GM19463 (cell line): Measurements from ENCODE around the gene EXO1.
"Not testable (repeated sequence)": the region's sequence is repeated elsewhere in the genome, so short reads cannot be mapped to it uniquely, and the experiment has no call there.

Source experiments
- ATAC-seq: cut with Tn5 transposase; IDR thresholded peaks from one replicate; pipeline ENCODE4 v1.9.1; 2021; ENCODE audit warnings: mild to moderate bottlenecking, moderate library complexity; ENCODE audit not compliant: unreplicated experiment

The EXO1 gene

GRCh38 chr1:241847796-241848685 lies at the start of gene EXO1:
TSS of gene EXO1 (plus strand) at chr1:241848204. CDS start at chr1:241850426, 2,222 bp downstream.
- ATAC-seq: peak; percentile 94

- ATAC-seq: no peak
Observed at GRCh38 chr1:241799416-241799815, 48.6 kb upstream of the EXO1 start.

GRCh38 chr1:241800640-241801039 lies 47.4 kb upstream of the EXO1 start:
- peak; percentile 64 for ATAC-seq

GRCh38 chr1:241802863-241803262 lies 45.1 kb upstream of the EXO1 start:
- ATAC-seq: no peak

DNA sequence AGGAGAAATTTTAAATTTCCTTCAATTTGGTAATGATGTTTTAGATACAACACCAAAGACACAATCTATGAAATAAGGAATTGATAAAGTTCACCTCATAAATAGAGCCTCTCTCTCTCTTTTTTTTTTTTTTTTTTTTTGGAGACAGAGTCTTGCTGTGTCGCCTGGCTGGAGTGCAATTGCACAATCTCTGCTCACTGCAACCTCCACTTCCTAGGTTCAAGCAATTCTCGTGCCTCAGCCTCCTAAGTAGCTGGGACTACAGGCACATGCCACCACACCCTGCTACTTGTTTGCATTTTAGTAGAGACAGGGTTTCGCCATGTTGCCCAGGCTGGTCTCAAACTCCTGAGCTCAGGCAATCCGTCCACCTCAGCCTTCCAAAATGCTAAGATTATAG lies 43.3 kb upstream of the EXO1 start:
- ATAC-seq: not testable (repeated sequence)

- ATAC-seq: no peak
Observed at GRCh38 chr1:241808265-241808664, 39.7 kb upstream of the EXO1 start.

- peak; percentile 89 for ATAC-seq
Observed at GRCh38 chr1:241810769-241811405, 37.1 kb upstream of the EXO1 start.

DNA sequence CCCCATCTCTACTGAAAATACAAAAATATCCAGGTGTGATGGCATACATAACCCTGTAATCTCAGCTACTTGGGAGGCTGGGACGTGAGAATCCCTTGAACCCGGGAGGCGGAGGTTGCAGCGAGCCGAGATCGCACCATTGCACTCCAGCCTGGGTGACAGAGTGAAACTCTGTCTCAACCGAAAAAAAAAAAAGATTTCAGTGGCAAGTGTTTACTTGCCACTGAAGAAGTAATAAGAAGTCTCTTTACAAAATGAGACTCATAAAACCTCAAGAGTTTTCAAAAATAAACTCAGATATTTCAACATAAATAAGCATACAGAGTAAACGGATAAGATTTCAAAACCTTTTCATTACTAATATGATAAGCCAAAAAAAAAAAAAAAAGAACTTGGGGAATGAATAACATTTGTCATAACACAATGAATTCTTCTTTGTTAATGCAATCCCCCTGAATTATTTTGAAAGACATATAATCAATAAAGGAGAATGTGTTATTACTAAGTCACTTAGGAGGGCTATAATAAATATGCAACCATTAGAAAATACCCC lies 34.2 kb upstream of the EXO1 start:
- no peak for ATAC-seq

DNA sequence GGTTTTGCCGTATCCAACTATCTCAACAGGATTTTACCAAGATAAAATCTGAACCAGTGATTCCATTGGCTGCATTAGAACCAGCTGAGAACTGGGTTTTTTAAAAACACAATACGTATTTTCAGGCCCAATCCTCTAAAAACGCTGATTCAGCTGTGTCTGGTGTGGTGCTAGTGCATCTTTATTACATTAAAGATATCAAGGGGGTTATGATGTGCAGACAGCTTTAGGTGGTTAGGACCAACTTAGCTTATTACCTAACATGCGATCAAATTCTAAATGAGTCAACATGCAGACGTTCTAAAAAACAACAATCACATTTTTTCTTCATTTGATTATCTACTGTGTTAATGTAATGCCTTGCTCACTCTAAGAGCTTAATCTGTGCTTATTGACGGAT lies 32.0 kb upstream of the EXO1 start:
- no peak for ATAC-seq

GRCh38 chr1:241817331-241817792 lies 30.6 kb upstream of the EXO1 start:
- no peak for ATAC-seq

DNA sequence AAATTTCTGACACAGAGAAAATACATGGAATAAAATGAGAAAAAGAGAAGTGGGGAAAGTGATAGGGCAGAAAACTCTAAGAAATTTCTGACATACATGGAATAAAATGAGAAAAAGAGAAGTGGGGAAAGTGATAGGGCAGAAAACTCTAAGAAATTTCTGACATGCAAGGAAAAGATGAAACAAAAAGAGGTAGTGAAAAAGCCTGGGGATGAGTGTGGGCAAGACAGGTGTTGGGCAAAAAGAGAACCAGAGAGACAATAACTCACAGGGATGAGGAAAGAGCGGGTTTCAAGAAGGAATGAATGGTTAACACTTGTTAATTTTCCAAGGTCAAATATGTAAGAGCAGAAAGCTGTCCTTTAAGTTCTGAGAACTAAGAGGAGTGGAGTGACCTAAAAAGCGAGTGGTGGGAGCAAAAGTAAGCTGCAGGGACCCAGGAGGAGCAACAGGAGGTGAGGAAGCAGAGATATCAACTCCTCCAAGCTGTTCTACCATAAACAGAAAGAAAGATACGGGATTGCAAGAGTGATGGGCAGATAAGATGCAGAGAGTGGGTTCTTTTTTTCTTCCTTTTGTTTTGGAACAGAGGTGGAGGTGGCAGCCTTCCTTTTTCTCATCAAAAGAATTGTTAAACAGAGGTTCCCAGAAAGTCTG lies 29.9 kb upstream of the EXO1 start:
- ATAC-seq: peak; percentile 71

DNA sequence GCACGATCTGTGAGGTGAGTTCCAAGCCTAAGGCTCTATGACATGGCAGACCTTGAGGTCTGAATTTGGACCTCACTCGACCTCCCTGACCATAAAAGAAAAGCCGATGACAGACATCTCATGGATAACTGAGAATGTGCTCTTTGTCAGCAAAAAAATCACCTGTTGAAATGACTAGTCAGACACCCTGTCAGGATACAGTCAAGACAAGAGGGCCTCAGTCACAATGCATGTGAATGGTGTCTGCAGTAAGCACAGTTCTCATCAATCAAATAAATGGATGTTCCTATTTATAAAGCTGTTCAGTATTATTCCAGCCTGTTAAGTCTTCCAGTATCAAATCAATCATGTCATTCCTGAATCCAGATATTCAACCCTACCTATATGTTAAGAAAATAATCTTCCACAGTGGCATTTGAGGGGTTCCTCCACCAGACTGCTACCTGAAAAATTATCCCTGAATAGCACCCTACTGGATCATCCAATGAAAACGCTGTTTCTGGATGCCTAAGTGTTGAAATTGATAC lies 28.6 kb upstream of the EXO1 start:
- no peak for ATAC-seq

DNA sequence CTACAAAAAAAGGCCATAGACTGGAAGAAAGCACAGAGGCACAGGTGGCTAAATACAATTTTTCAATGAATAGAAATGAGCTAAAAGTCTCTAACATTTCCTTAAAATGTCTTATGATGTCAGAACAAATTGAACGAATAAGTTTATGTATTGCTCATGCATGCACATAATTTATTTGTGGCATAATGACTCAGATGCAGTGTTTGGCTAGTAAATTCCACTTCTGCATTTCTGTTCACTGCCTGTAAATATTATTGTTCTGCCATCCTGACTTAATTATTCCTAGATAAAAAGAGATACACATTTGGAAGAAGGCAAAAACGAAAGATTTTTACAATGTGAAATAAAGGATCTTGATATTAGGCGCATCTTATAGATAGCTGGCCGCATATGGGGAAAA lies 26.6 kb upstream of the EXO1 start:
- ATAC-seq: no peak

DNA sequence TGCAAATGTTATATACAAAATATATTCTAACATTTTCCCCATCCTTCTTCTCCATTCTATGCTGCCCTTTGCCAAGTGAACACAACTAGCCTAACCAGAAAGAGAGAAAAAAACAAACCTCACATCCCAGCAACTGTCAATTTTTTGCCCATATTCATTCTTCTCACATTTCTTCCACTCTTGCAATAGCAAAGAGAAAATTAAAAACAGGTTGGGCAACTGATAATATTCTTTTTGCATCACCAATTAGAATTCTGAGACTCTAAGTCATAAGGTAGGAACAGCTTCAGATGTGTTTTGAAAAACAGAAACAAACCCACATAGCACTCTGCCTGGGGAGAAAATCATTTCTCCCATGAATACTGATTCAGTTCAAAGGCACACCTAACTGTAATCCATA lies 25.2 kb upstream of the EXO1 start:
- ATAC-seq: no peak

DNA sequence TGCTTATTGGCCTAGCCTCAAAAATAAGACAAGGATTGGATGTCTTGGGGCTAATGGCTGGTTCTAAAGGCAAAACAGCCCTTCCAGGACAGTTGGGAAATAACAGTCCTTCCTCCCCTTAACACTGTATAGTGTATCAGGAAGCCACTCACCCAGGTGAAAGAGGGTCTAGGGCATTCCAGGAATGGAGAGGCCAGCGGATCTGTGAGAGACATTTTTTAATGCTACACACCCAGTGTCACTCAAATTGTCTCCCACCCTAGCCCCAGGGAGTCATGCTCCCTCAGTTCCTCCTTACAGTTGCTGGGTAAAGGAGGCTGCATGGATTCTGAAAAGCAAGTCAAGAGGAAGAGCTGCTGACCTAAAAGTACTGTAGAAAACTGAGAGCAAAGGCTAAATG lies 24.1 kb upstream of the EXO1 start:
- ATAC-seq: no peak

- ATAC-seq: no peak
Observed at GRCh38 chr1:241825581-241825980, 22.4 kb upstream of the EXO1 start.

GRCh38 chr1:241826613-241827012 lies 21.4 kb upstream of the EXO1 start:
- ATAC-seq: not testable (repeated sequence)

DNA sequence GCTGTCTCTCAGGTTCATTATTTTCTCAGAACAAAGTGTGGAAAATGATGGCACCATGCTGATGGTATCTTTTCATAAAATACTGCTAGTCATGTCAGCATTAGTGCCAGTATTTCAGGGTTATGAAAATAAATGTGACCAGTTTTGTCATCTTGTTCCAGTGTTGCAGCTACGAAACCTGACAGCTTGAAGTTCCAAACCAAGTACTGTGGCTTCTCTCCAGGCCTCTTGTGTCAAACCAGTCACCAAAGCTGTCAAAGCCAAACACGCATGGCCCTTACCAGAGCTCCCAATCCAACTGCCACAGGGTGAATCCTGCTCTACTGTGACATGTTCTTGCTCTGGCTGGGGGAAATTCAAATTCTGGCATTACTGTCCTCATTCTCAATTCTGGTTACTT lies 20.7 kb upstream of the EXO1 start:
- ATAC-seq: no peak

- no peak for ATAC-seq
Observed at GRCh38 chr1:241828463-241829021, 19.5 kb upstream of the EXO1 start.

DNA sequence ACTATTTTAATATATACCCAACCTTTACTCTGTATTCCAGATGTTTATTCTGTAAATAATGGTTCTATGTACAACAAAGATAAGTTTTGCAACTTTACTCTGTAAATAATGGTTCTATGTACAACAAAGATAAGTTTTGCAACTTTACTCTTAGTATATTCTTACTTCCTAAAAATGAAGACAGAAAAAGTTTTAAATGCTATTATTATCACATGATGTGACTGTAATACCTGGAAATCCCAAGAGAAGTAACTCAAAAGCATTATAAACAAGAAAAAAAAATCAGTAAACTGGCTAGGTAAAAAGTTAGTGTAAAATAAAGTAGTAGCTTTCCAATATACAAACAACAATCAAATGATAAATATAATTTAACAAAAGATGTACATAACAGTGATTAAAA lies 18.5 kb upstream of the EXO1 start:
- ATAC-seq: no peak
